Measurements from ENCODE around the gene ZNF90. TPM values are rescaled to one million over a fixed set of nuclear protein-coding genes. Genes with fewer than 3 reads are reported as not detected.
"Not testable (repeated sequence)": the region's sequence is repeated elsewhere in the genome, so short reads cannot be mapped to it uniquely, and the experiment has no call there.

Gene ZNF90
- total and polyA plus RNA-seq, 2 of the 4 experiments (the other 2 are of a cell fraction), result 0.36 to 0.38 TPM

DNA sequence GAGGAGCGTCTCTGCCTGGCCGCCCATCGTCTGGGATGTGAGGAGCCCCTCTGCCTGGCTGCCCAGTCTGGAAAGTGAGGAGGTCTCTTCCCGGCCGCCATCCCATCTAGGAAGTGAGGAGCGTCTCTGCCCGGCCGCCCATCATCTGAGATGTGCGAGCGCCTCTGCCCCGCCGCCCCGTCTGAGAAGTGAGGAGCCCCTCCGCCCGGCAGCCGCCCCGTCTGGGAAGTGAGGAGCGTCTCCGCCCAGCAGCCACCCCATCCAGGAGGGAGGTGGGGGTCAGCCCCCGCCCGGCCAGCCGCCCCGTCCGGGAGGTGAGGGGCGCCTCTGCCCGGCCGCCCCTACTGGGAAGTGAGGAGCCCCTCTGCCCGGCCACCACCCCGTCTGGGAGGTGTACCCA is 59.9 kb downstream of the ZNF90 start:
- CTCF ChIA-PET; H3K79me1 ChIP-seq (ENCODE audit: low read depth in 1 of 2, low read length in 2 of 2); H3K4ac ChIP-seq (ENCODE audit: low read depth, low read length); H3K9me1 ChIP-seq (ENCODE audit: insufficient read depth, low read length); dilution Hi-C loops (cut with HindIII; ENCODE audit: low sequenced_read_pairs, unreplicated experiment); H2BK15ac ChIP-seq (ENCODE audit: low read depth, low read length); H4K20me1 ChIP-seq (ENCODE audit: insufficient read depth, low read length); H2AK9ac ChIP-seq (replicated peaks; ENCODE audit: low read depth, low read length, poor library complexity); H2AK5ac ChIP-seq (ENCODE audit: low read depth, low read length); ATAC-seq (ENCODE audit: low read depth); H3K56ac ChIP-seq (ENCODE audit: extremely low read depth, insufficient read depth, low read length); H3K23ac ChIP-seq (ENCODE audit: low read depth, low read length); H3K9ac ChIP-seq (ENCODE audit: low read depth, low read length); H3K4me1 ChIP-seq (ENCODE audit: control insufficient read depth, insufficient read depth, low read length); H3K27ac ChIP-seq (ENCODE audit: insufficient read depth, low read length); H3K36me3 ChIP-seq (ENCODE audit: control insufficient read depth, insufficient read depth, low read length); H3K18ac ChIP-seq (ENCODE audit: low read depth, low read length); intact Hi-C loops (cut with micrococcal nuclease); H2BK20ac ChIP-seq (ENCODE audit: low read depth, low read length); in situ Hi-C loops (cut with MboI; ENCODE audit: low sequenced_read_pairs); H4K5ac ChIP-seq (ENCODE audit: low read depth, low read length); DNase-seq; H4K8ac ChIP-seq (ENCODE audit: low read depth in 2 of 2, low read length in 2 of 2); H2BK120ac ChIP-seq (ENCODE audit: low read depth, low read length); H3K27me3 ChIP-seq (ENCODE audit: control insufficient read depth, insufficient read depth, low read length); H3K9me3 ChIP-seq (ENCODE audit: control insufficient read depth, insufficient read depth, low read length); H3K14ac ChIP-seq (replicated peaks; ENCODE audit: low read depth, low read length); BruUV-seq (replicated peaks); POLR2A ChIA-PET (ENCODE audit: unreplicated experiment); H3K4me2 ChIP-seq (ENCODE audit: low read depth, low read length); H2AFZ ChIP-seq (replicated peaks; ENCODE audit: low read length, poor library complexity); H3K4me3 ChIP-seq (ENCODE audit: insufficient read depth, low read depth, low read length); H4K91ac ChIP-seq (ENCODE audit: insufficient read depth, low read depth, low read length); H2BK5ac ChIP-seq (ENCODE audit: low read depth, low read length, poor library complexity, severe bottlenecking): not testable (repeated sequence)
- 93% methylated on average over 9 of the region's 29 CpGs; no CpG with 5 or more reads in 1 of the 2 experiments for WGBS, 2 experiments (ENCODE audit: extremely low coverage in 2 of 2, insufficient read length in 1 of 2)
